ENCODE results near the gene HHIPL2.

GRCh38 chr1:222530852-222531251 is 17.1 kb downstream of the HHIPL2 start:
- TF ChIP-seq, protein P1, sequence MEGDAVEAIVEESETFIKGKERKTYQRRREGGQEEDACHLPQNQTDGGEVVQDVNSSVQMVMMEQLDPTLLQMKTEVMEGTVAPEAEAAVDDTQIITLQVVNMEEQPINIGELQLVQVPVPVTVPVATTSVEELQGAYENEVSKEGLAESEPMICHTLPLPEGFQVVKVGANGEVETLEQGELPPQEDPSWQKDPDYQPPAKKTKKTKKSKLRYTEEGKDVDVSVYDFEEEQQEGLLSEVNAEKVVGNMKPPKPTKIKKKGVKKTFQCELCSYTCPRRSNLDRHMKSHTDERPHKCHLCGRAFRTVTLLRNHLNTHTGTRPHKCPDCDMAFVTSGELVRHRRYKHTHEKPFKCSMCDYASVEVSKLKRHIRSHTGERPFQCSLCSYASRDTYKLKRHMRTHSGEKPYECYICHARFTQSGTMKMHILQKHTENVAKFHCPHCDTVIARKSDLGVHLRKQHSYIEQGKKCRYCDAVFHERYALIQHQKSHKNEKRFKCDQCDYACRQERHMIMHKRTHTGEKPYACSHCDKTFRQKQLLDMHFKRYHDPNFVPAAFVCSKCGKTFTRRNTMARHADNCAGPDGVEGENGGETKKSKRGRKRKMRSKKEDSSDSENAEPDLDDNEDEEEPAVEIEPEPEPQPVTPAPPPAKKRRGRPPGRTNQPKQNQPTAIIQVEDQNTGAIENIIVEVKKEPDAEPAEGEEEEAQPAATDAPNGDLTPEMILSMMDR (IDR thresholded peaks at IDR 0.05), result no peak
- TF ChIP-seq, protein P2, sequence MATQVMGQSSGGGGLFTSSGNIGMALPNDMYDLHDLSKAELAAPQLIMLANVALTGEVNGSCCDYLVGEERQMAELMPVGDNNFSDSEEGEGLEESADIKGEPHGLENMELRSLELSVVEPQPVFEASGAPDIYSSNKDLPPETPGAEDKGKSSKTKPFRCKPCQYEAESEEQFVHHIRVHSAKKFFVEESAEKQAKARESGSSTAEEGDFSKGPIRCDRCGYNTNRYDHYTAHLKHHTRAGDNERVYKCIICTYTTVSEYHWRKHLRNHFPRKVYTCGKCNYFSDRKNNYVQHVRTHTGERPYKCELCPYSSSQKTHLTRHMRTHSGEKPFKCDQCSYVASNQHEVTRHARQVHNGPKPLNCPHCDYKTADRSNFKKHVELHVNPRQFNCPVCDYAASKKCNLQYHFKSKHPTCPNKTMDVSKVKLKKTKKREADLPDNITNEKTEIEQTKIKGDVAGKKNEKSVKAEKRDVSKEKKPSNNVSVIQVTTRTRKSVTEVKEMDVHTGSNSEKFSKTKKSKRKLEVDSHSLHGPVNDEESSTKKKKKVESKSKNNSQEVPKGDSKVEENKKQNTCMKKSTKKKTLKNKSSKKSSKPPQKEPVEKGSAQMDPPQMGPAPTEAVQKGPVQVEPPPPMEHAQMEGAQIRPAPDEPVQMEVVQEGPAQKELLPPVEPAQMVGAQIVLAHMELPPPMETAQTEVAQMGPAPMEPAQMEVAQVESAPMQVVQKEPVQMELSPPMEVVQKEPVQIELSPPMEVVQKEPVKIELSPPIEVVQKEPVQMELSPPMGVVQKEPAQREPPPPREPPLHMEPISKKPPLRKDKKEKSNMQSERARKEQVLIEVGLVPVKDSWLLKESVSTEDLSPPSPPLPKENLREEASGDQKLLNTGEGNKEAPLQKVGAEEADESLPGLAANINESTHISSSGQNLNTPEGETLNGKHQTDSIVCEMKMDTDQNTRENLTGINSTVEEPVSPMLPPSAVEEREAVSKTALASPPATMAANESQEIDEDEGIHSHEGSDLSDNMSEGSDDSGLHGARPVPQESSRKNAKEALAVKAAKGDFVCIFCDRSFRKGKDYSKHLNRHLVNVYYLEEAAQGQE (IDR thresholded peaks at IDR 0.05; ENCODE audit: insufficient read depth in 1 of 2, low read depth in 2 of 2, low read length in 1 of 2), result no peak
